K562 (cell line): ENCODE results near the gene HOXD1. TPM values are rescaled to one million over a fixed set of nuclear protein-coding genes. Genes with fewer than 3 reads are reported as not detected.

Source experiments
- ATAC-seq: fragments of 200-7000 bp; cut with Tn5 transposase; 3 replicates; pipeline ENCODE4 v1.9.1; 2020; ENCODE audit warnings: moderate library complexity
- BruUV-seq: library from RNA; stranded (reverse); fragments of 400-500 nt; replicated peaks from 2 replicates; lab custom pipeline; 2021; lab: Mats Ljungman, UMichigan
- CTCF ChIA-PET: fragments of 300-600 bp; formaldehyde crosslinking; extraction: SDS; loops from one replicate; lab custom pipeline; 2021; ENCODE audit warnings: low intra/inter-chr PET ratio; lab: Yijun Ruan, JAX
- POLR2A ChIA-PET: fragments of 300-600, 350-650 bp; sonication (Branson Sonifier 250); formaldehyde crosslinking; extraction: SDS; loops from one replicate; lab custom pipeline; 2021; ENCODE audit warnings: antibody characterized with exemption, inconsistent platforms; lab: Yijun Ruan, JAX
- DNase-seq, 4 experiments: peaks; one replicate each; pipeline versions ENCODE4 v3.0.0 to v3.0.0-alpha.2; 2011 to 2018; ENCODE audit warnings: low spot score in 3 of 4, mixed read lengths in 3 of 4; ENCODE audit errors: extremely low read depth in 1 of 4
- FAIRE-seq: peaks from 2 replicates; lab custom pipeline; 2011; peaks lifted over from hg19 to GRCh38; lab: Jason Lieb, UNC
- H2AFZ ChIP-seq: 2 replicates; pipeline ENCODE4 v1.6.0; 2011; ENCODE audit warnings: low read depth, low read length, control low read depth, inconsistent platforms
- H3K27ac ChIP-seq: fragments of 200-600 bp; 3 replicates; pipeline ENCODE4 v1.8.0; 2011; ENCODE audit warnings: low read depth, mild to moderate bottlenecking, control low read depth, inconsistent platforms, low read length, moderate library complexity, mixed read lengths; ENCODE audit errors: extremely low read depth
- H3K27me3 ChIP-seq, 2 experiments: fragments of 300-600 bp in 1 of 2; 2 replicates in 1 of 2; 3 replicates in 1 of 2; pipeline versions ENCODE4 v1.6.0 to v1.8.0; 2011; ENCODE audit warnings: inconsistent platforms in 2 of 2, low read length in 2 of 2, mild to moderate bottlenecking in 1 of 2, mixed read lengths in 1 of 2, moderate library complexity in 1 of 2; ENCODE audit not compliant: control insufficient read depth in 2 of 2, insufficient read depth in 2 of 2
- H3K36me3 ChIP-seq: fragments of 300-600 bp; 3 replicates; pipeline ENCODE4 v1.8.0; 2011; ENCODE audit warnings: mild to moderate bottlenecking, low read length, inconsistent platforms; ENCODE audit not compliant: control insufficient read depth, insufficient read depth
- H3K4me1 ChIP-seq, 2 experiments: fragments of 200-600 bp in 1 of 2; replicated peaks in 1 of 2; 2 replicates in 1 of 2; 3 replicates in 1 of 2; pipeline versions ENCODE4 v1.5.1 to v1.8.0; 2011; ENCODE audit warnings: inconsistent platforms in 2 of 2, low read length in 2 of 2, mild to moderate bottlenecking in 1 of 2, mixed read lengths in 1 of 2, moderate library complexity in 1 of 2; ENCODE audit not compliant: control insufficient read depth in 2 of 2, insufficient read depth in 2 of 2
- H3K4me2 ChIP-seq: 2 replicates; pipeline ENCODE4 v1.6.1; 2011; ENCODE audit warnings: low read length, control low read depth, inconsistent platforms, mixed read lengths; ENCODE audit not compliant: insufficient read depth
- H3K4me3 ChIP-seq: fragments of 200-600 bp; sonication (generic), shearing (Covaris generic); 2 replicates; pipeline ENCODE4 v1.5.1; 2016; ENCODE audit warnings: control low read depth, inconsistent platforms
- H3K79me2 ChIP-seq: fragments of 200-600 bp; 3 replicates; pipeline ENCODE4 v1.8.0; 2011; ENCODE audit warnings: low read length, inconsistent platforms; ENCODE audit not compliant: control insufficient read depth, insufficient read depth
- H3K9ac ChIP-seq, 2 experiments: 2 replicates each; pipeline versions ENCODE4 v1.6.0 to v1.6.1; 2011; ENCODE audit warnings: low read depth in 2 of 2, low read length in 2 of 2, control low read depth in 1 of 2, inconsistent platforms in 1 of 2, mild to moderate bottlenecking in 1 of 2, mixed read lengths in 1 of 2; ENCODE audit not compliant: insufficient read depth in 1 of 2
- H3K9me1 ChIP-seq: one replicate; pipeline ENCODE4 v1.6.0; 2011; ENCODE audit warnings: inconsistent platforms, mild to moderate bottlenecking, low read length, moderate library complexity; ENCODE audit not compliant: control insufficient read depth, insufficient read depth
- H3K9me3 ChIP-seq: replicated peaks from 2 replicates; pipeline ENCODE4 v1.5.1; 2011; ENCODE audit warnings: low read depth, low read length, inconsistent platforms; ENCODE audit not compliant: control insufficient read depth, insufficient read depth
- H4K20me1 ChIP-seq: replicated peaks from 2 replicates; pipeline ENCODE4 v1.6.1; 2011; ENCODE audit warnings: low read length, inconsistent platforms, mixed read lengths; ENCODE audit not compliant: control insufficient read depth, insufficient read depth
- CREB1 ChIP-seq, 2 experiments: sonication (generic) in 1 of 2; formaldehyde crosslinking in 1 of 2; IDR thresholded peaks; 2 replicates each; pipeline versions ENCODE4 v1.6.1 to v1.8.0; 2012 to 2022; ENCODE audit warnings: inconsistent platforms in 1 of 2, mild to moderate bottlenecking in 1 of 2, missing genetic modification reagents in 1 of 2, moderate library complexity in 1 of 2
- CXXC5 ChIP-seq: fragments of 250-450 bp; sonication (Bioruptor Pico); IDR thresholded peaks from 2 replicates; pipeline ENCODE4 v1.8.0; 2022; ENCODE audit warnings: inconsistent platforms, mild to moderate bottlenecking, moderate library complexity
- GMEB1 ChIP-seq: fragments of 250-450 bp; sonication (Bioruptor Pico); IDR thresholded peaks from 2 replicates; pipeline ENCODE4 v1.4.0; 2020; ENCODE audit warnings: mild to moderate bottlenecking
- HOMEZ ChIP-seq: fragments of 250-450 bp; sonication (Bioruptor Pico); IDR thresholded peaks from 2 replicates; pipeline ENCODE4 v1.4.0; 2020; ENCODE audit warnings: mild to moderate bottlenecking, moderate library complexity
- KLF10 ChIP-seq: fragments of 250-450 bp; sonication (Bioruptor Pico); IDR thresholded peaks from 2 replicates; pipeline ENCODE4 v1.6.1; 2021; ENCODE audit warnings: matching md5 sums
- POLR2A ChIP-seq: fragments of 450-650 bp; conservative IDR thresholded peaks from 2 replicates; pipeline ENCODE4 v1.6.1; 2016
- SPI1 ChIP-seq: IDR thresholded peaks from 2 replicates; pipeline ENCODE4 v1.6.1; 2011; ENCODE audit warnings: low read depth, low read length, control low read depth, borderline replicate concordance
- ZBTB5 ChIP-seq: fragments of 450-650 bp; IDR thresholded peaks from 2 replicates; pipeline ENCODE4 v1.6.1; 2017; ENCODE audit warnings: antibody characterized with exemption
- WGBS: fragments of 100-300 bp; shearing (Covaris generic); methylation state at CpG from one replicate; pipeline ENCODE4 v1.1.6; 2016; ENCODE audit warnings: low coverage, mixed read lengths; ENCODE audit not compliant: insufficient coverage; ENCODE audit errors: missing lambda C conversion rate; 5-methylcytosine and 5-hydroxymethylcytosine counted together
- in situ Hi-C: fragments of 300-500 bp; cut with MboI; formaldehyde crosslinking; loops from 4 replicates; pipeline ENCODE4 v1.15.0; 2018; ENCODE audit warnings: inconsistent platforms, mixed read lengths
- intact Hi-C: fragments of 100-400 bp; cut with micrococcal nuclease; formaldehyde crosslinking; loops from 2 replicates; pipeline ENCODE4 v1.14.2; 2022
- polyA plus RNA-seq, 8 experiments: library from polyadenylated mRNA; depleted of rRNA in 4 of 8; stranded (reverse) in 5 of 8; unstranded in 3 of 8; fragments of >200 nt; fragmentation: Nextera tagmentation in 2 of 8; fragmentation: Illumina TruSeq in 1 of 8; extraction: Ambion mirVana in 2 of 8; extraction: Trizol in 1 of 8; gene quantifications; 2 replicates each; pipeline versions ENCODE4 v1.2.1 to v1.2.3, GENCODE V29; 2011 to 2014; ENCODE audit warnings: inconsistent platforms in 1 of 8, missing spikeins in 1 of 8
- total RNA-seq, 7 experiments: library from RNA; depleted of rRNA in 6 of 7; stranded (reverse); fragments of >200 nt in 6 of 7; fragmentation: Illumina TruSeq in 2 of 7; extraction: Trizol in 2 of 7; gene quantifications; 2 replicates each; pipeline versions ENCODE4 v1.2.1 to v1.2.3, GENCODE V29; 2011 to 2021; ENCODE audit warnings: low replicate concordance in 1 of 7

HOXD1 gene
- total and polyA plus RNA-seq, 9 of the 15 experiments (the other 6 are each of a cell fraction or from before 2014, with no cell fraction given) = not detected

GRCh38 chr2:176175709-176176607, 12.5 kb upstream of the HOXD1 start:
- CTCF ChIA-PET = no interaction called here
- TF ChIP-seq SPI1 = peak; percentile 86
- no peak for TF ChIP-seq CREB1 (IDR thresholded peaks at IDR 0.05)
- TF ChIP-seq CREB1 (CRISPR knock-in tag; IDR thresholded peaks at IDR 0.05) = no peak
- no peaks in the 10 kb centered on the region for H3K9me3 ChIP-seq
- no peak overlapping the region for H3K9ac ChIP-seq
- no peak overlapping the region for H3K27ac ChIP-seq
- intact Hi-C loops = no loop called here
- no peak for FAIRE-seq
- no peak overlapping the region for H3K4me2 ChIP-seq
- H3K79me2 ChIP-seq = no peaks in the 10 kb centered on the region
- ATAC-seq = no peak
- no peak overlapping the region for H3K4me3 ChIP-seq
- peaks cover 69 to 72% of the 10 kb centered on the region in 2 experiments for H3K27me3 ChIP-seq
- in situ Hi-C loops = no loop called here
- H2AFZ ChIP-seq = no peak overlapping the region
- 3% methylated on average over 7 of the region's 7 CpGs for WGBS
- H3K36me3 ChIP-seq = no peaks in the 10 kb centered on the region
- peaks cover 0 to 31% of the 10 kb centered on the region in 2 experiments; a peak in 2 of 5 replicates for H3K4me1 ChIP-seq
- H3K9me1 ChIP-seq = no peaks in the 10 kb centered on the region
- POLR2A ChIA-PET = interaction anchor here (0.5 to 1.3 kb wide), 3 partner anchors 14 to 95 kb away, joined by 3 to 5 read pairs (median 3); no protein-coding TSS in a partner anchor
- no peaks in the 10 kb centered on the region; the same call in 1 of the 2 replicates for H4K20me1 ChIP-seq
- DNase-seq = no peak
- BruUV-seq = no TSS peak

- in situ Hi-C loops = no loop called here
- ChIA-PET POLR2A (interaction anchor here (1.3 kb wide), 1 partner anchor 16 kb away, joined by 3 read pairs; no protein-coding TSS in a partner anchor), CTCF (no interaction called here)
- no peaks in the 10 kb centered on the region for H3K79me2 ChIP-seq
- H3K4me3 ChIP-seq = no peak overlapping the region
- peaks cover 0 to 20% of the 10 kb centered on the region in 2 experiments; a peak in 2 of 5 replicates for H3K4me1 ChIP-seq
- H4K20me1 ChIP-seq = no peaks in the 10 kb centered on the region; the same call in 1 of the 2 replicates
- H2AFZ ChIP-seq = no peak overlapping the region
- H3K9me1 ChIP-seq = no peaks in the 10 kb centered on the region
- intact Hi-C loops = no loop called here
- H3K27ac ChIP-seq = no peak overlapping the region
- FAIRE-seq (no peak), DNase-seq (no peak)
- no peaks in the 10 kb centered on the region for H3K9me3 ChIP-seq
- peaks cover 62 to 63% of the 10 kb centered on the region in 2 experiments for H3K27me3 ChIP-seq
- no peaks in the 10 kb centered on the region for H3K36me3 ChIP-seq
- no peak overlapping the region for H3K4me2 ChIP-seq
- TF ChIP-seq GMEB1 (CRISPR knock-in tag) (no peak), POLR2A (no peak), CXXC5 (no peak), KLF10 (CRISPR knock-in tag) (no peak), HOMEZ (CRISPR knock-in tag) (no peak), ZBTB5 (no peak)
- TF ChIP-seq, all 486 proteins: peak for 0
- no TSS peak for BruUV-seq
- no peak for ATAC-seq
- 3% methylated on average over 11 of the region's 12 CpGs for WGBS
- H3K9ac ChIP-seq = no peak overlapping the region
Measured at GRCh38 chr2:176177580-176178037, 10.9 kb upstream of the HOXD1 start.
